T-helper 1 cell treated with Interleukin-12 subunit alpha and Interleukin-12 subunit beta and Interleukin-4 antibody, amounts not matched to agents 30 μg/mL and 1 μg/mL, for 36 hours (primary cell): Measurements from ENCODE around the gene FTCD.
"Not testable (repeated sequence)": the region's sequence is repeated elsewhere in the genome, so short reads cannot be mapped to it uniquely, and the experiment has no call there.

Source experiments
- H3K27ac Mint-ChIP-seq: one replicate; pipeline ENCODE4 v1.8.0; 2021; ENCODE audit warnings: mild to moderate bottlenecking, mixed read lengths
- H3K27me3 Mint-ChIP-seq: one replicate; pipeline ENCODE4 v1.8.0; 2021; ENCODE audit warnings: low read depth, mixed read lengths
- H3K36me3 Mint-ChIP-seq: one replicate; pipeline ENCODE4 v1.8.0; 2021; ENCODE audit warnings: low read depth, mixed read lengths
- H3K4me1 Mint-ChIP-seq: one replicate; pipeline ENCODE4 v1.8.0; 2021; ENCODE audit warnings: low read depth, mixed read lengths
- H3K4me3 Mint-ChIP-seq: one replicate; pipeline ENCODE4 v1.8.0; 2021; ENCODE audit warnings: mild to moderate bottlenecking, moderate library complexity, mixed read lengths
- H3K9me3 Mint-ChIP-seq: one replicate; pipeline ENCODE4 v1.8.0; 2021; ENCODE audit warnings: mixed read lengths

The FTCD gene

GRCh38 chr21:46145159-46145839, 10.1 kb downstream of the FTCD start:
- Mint-ChIP-seq H3K4me1 (peaks cover 8% of the 10 kb centered on the region), H3K9me3 (no peaks in the 10 kb centered on the region), H3K27me3 (no peaks in the 10 kb centered on the region), H3K36me3 (no peaks in the 10 kb centered on the region), H3K4me3 (no peak overlapping the region), H3K27ac (no peak overlapping the region)

- H3K27me3 Mint-ChIP-seq = no peaks in the 10 kb centered on the region
- peak overlapping the region; percentile 72 for H3K27ac Mint-ChIP-seq
- no peaks in the 10 kb centered on the region for H3K9me3 Mint-ChIP-seq
- H3K36me3 Mint-ChIP-seq = no peaks in the 10 kb centered on the region
- H3K4me1 Mint-ChIP-seq = peaks cover 8% of the 10 kb centered on the region
- H3K4me3 Mint-ChIP-seq = no peak overlapping the region
These were observed 10.8 kb downstream of the FTCD start for GRCh38 chr21:46144464-46145070.

- no peak overlapping the region for H3K4me3 Mint-ChIP-seq
- H3K4me1 Mint-ChIP-seq = peaks cover 8% of the 10 kb centered on the region
- no peaks in the 10 kb centered on the region for H3K36me3 Mint-ChIP-seq
- H3K9me3 Mint-ChIP-seq = no peaks in the 10 kb centered on the region
- no peaks in the 10 kb centered on the region for H3K27me3 Mint-ChIP-seq
- H3K27ac Mint-ChIP-seq = no peak overlapping the region
These were observed 12.6 kb downstream of the FTCD start for GRCh38 chr21:46142582-46143473.

- no peaks in the 10 kb centered on the region for H3K9me3 Mint-ChIP-seq
- H3K36me3 Mint-ChIP-seq = no peaks in the 10 kb centered on the region
- H3K27me3 Mint-ChIP-seq = no peaks in the 10 kb centered on the region
- no peak overlapping the region for H3K4me3 Mint-ChIP-seq
- peaks cover 8% of the 10 kb centered on the region for H3K4me1 Mint-ChIP-seq
- no peak overlapping the region for H3K27ac Mint-ChIP-seq
These were observed 13.4 kb downstream of the FTCD start for GRCh38 chr21:46141767-46142581.

- not testable (repeated sequence) for H3K27me3 Mint-ChIP-seq, H3K27ac Mint-ChIP-seq, H3K9me3 Mint-ChIP-seq, H3K4me1 Mint-ChIP-seq, H3K4me3 Mint-ChIP-seq, H3K36me3 Mint-ChIP-seq
These were observed 14.9 kb downstream of the FTCD start for GRCh38 chr21:46140352-46141003.

GRCh38 chr21:46139686-46140085, 15.7 kb downstream of the FTCD start:
- Mint-ChIP-seq H3K27ac (no peak overlapping the region), H3K9me3 (no peaks in the 10 kb centered on the region), H3K4me1 (peaks cover 6% of the 10 kb centered on the region), H3K4me3 (no peak overlapping the region), H3K36me3 (no peaks in the 10 kb centered on the region), H3K27me3 (no peaks in the 10 kb centered on the region)

- no peaks in the 10 kb centered on the region for H3K27me3 Mint-ChIP-seq
- H3K9me3 Mint-ChIP-seq = no peaks in the 10 kb centered on the region
- no peak overlapping the region for H3K4me3 Mint-ChIP-seq
- H3K27ac Mint-ChIP-seq = no peak overlapping the region
- H3K4me1 Mint-ChIP-seq = no peaks in the 10 kb centered on the region
- no peaks in the 10 kb centered on the region for H3K36me3 Mint-ChIP-seq
These were observed 16.9 kb downstream of the FTCD start for GRCh38 chr21:46138383-46138970.

GRCh38 chr21:46137908-46138307, 17.5 kb downstream of the FTCD start:
- Mint-ChIP-seq H3K36me3 (no peaks in the 10 kb centered on the region), H3K27me3 (no peaks in the 10 kb centered on the region), H3K9me3 (no peaks in the 10 kb centered on the region), H3K4me1 (no peaks in the 10 kb centered on the region), H3K4me3 (no peak overlapping the region), H3K27ac (no peak overlapping the region)

- H3K36me3 Mint-ChIP-seq = no peaks in the 10 kb centered on the region
- H3K4me1 Mint-ChIP-seq = no peaks in the 10 kb centered on the region
These were observed 18.5 kb downstream of the FTCD start for GRCh38 chr21:46136739-46137349.

DNA sequence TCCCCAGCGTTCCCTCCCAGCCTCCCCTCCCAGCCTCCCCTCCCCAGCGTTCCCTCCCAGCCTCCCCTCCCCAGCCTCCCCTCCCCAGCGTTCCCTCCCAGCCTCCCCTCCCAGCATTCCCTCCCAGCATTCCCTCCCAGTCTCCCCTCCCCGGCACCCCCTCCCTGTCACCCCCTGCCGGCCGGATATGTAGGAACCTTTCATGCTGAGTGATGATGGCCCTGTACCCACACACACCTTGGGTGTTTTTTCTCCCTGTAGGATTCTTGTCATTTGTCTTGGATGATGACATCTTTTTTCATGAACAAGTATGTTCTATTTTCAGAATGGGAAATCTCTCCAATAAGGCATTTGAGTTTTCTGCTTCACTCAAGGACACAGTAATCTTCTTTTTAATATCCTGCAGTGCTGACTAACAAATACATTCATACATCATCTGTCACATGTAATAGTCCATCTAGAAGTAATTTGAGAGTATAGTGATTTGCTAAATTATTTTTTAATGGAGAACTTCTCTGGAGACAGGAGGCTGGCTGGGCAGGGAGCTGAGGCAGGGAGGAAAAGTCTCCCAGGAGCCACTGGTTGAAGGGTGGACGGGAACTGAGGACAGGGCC, 19.5 kb downstream of the FTCD start:
- no peaks in the 10 kb centered on the region for H3K27me3 Mint-ChIP-seq
- no peaks in the 10 kb centered on the region for H3K36me3 Mint-ChIP-seq
- no peaks in the 10 kb centered on the region for H3K9me3 Mint-ChIP-seq
- H3K27ac Mint-ChIP-seq = no peak overlapping the region
- no peak overlapping the region for H3K4me3 Mint-ChIP-seq
- H3K4me1 Mint-ChIP-seq = no peaks in the 10 kb centered on the region

More at GRCh38 chr21:46136739-46137349, 18.5 kb downstream of the FTCD start:
- H3K9me3 Mint-ChIP-seq = no peaks in the 10 kb centered on the region
- H3K27ac Mint-ChIP-seq = no peak overlapping the region
- H3K4me3 Mint-ChIP-seq = no peak overlapping the region
- H3K27me3 Mint-ChIP-seq = no peaks in the 10 kb centered on the region

DNA sequence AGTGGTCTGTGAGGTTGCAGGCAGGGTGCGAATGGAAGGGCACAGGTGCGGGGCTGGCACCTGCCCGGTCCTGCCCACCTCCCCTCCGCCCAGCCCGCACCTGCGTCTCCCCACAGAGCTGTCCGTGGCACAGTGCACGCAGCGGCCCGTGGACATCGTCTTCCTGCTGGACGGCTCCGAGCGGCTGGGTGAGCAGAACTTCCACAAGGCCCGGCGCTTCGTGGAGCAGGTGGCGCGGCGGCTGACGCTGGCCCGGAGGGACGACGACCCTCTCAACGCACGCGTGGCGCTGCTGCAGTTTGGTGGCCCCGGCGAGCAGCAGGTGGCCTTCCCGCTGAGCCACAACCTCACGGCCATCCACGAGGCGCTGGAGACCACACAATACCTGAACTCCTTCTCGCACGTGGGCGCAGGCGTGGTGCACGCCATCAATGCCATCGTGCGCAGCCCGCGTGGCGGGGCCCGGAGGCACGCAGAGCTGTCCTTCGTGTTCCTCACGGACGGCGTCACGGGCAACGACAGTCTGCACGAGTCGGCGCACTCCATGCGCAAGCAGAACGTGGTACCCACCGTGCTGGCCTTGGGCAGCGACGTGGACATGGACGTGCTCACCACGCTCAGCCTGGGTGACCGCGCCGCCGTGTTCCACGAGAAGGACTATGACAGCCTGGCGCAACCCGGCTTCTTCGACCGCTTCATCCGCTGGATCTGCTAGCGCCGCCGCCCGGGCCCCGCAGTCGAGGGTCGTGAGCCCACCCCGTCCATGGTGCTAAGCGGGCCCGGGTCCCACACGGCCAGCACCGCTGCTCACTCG, 23.3 kb downstream of the FTCD start:
- Mint-ChIP-seq H3K4me3 (no peak overlapping the region), H3K27ac (no peak overlapping the region), H3K27me3 (no peaks in the 10 kb centered on the region), H3K4me1 (no peaks in the 10 kb centered on the region), H3K36me3 (no peaks in the 10 kb centered on the region), H3K9me3 (no peaks in the 10 kb centered on the region)

DNA sequence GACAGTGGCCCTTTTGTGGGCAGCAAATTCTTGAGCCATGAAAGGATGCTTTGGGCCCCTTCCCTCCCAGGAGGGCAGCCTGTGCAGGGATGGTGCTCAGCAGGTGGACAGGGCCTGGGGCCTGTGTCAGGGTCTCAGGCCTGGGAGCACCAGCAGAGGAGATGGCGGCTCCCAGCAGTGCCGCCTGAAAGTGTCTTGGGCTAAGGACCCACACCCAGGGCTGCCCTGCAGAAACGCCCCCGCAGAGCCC, 23.9 kb downstream of the FTCD start:
- Mint-ChIP-seq H3K27me3 (no peaks in the 10 kb centered on the region), H3K9me3 (no peaks in the 10 kb centered on the region), H3K36me3 (no peaks in the 10 kb centered on the region), H3K4me1 (no peaks in the 10 kb centered on the region), H3K27ac (no peak overlapping the region), H3K4me3 (no peak overlapping the region)
